Left lobe of liver (tissue), 2 donors: ENCODE results near the gene ADAM33. TPM values are rescaled to one million over a fixed set of nuclear protein-coding genes. Genes with fewer than 3 reads are reported as not detected.

ENCODE experiments used
- ATAC-seq: fragments of 200-7000 bp; cut with Tn5 transposase; one replicate; pipeline ENCODE4 v1.9.1; 2020; ENCODE audit warnings: mild to moderate bottlenecking, moderate library complexity
- DNase-seq: peaks from one replicate; pipeline ENCODE4 v3.0.0-alpha.2; 2020; ENCODE audit warnings: low spot score
- total RNA-seq: library from RNA; stranded (reverse); gene quantifications from one replicate; pipeline ENCODE4 v1.2.1, GENCODE V29; 2021
- donor health status: DM: no; HTN: no; CAD: no; lungs with moderate emphysema.
- donor health status: DM: no; HTN: yes; CAD: no.

Gene ADAM33
- total RNA-seq, 1 donor from 2014 or later, result 0.48 TPM

DNA sequence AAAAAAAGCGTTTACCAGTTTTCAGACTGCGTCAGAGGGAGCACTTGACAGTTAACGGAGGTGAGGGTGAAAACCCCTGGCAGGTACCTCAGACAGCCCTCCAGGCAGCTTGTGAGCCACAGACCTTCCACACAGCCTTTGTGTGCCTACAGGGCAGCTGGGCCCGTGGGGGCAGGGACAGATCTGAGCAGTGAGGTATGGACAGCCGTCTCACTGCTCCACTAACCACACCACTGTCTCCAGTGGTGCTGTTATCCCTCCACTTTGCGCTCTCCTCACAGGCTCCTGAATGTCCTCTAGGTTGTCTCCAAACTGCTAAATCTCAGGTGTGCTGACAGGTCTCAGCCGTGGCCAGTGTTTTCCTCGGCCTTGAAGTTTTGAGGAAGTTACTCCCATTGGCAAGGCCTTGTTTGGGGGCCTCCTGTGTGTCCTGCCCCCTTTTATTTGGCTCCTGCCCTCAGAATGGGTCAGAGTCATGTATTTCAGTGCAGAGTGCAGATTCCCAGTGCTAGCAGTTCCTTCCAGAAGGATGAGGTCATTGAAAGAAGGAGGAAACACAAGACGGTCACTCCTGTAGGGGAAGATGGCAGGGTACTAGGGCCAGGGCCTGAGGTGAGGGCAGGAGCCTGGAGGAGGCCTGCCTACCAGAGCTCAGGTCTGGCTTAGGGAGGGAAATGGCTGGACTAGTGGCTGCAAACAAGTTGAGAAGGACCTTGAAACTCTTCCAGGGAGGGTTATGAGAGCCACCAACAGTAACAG lies 30.4 kb downstream of the ADAM33 start:
- ATAC-seq, result no peak

DNA sequence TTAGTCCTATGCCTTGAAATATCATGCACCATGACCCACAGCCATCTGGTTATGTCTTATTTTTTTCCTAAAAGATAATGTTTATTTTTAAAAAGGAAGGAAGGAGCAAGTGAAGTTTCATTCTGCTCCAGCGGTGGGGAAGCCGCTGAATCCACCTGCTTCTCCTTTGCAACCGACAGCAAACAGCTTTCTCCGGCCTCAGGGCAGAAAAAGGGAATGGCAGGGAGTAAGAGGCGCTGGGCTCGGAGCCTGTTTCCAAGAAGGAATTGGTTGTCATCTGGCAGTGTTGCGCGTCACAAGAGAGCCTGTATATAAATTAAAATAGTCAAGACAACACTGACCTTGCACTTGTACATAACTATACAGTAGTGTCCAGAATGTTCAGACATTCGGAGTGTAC lies 32.9 kb downstream of the ADAM33 start:
- no peak for ATAC-seq
- DNase-seq, result no peak

More for the DNA sequence above, 30.4 kb downstream of the ADAM33 start:
- peak; percentile 28 for DNase-seq

DNA sequence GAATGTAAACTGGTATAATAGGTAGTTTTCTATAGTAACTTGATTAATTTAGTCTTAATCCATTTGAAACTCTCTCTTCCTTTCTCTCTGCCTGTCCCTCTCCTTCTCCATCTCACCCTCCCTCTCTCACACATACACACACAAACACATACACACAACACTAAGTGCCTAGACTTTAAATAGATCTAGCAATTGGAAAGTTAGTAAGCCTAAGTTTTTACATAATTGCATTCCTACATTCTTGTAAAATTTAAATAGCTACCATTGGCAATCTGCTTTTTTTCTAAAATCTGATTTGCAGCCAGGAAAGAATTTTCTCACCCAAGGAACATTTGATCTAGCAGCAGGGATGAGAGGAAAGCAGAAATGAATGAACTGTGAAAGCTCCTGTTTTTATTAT lies 34.3 kb downstream of the ADAM33 start:
- no peak for ATAC-seq
- DNase-seq, result no peak

DNA sequence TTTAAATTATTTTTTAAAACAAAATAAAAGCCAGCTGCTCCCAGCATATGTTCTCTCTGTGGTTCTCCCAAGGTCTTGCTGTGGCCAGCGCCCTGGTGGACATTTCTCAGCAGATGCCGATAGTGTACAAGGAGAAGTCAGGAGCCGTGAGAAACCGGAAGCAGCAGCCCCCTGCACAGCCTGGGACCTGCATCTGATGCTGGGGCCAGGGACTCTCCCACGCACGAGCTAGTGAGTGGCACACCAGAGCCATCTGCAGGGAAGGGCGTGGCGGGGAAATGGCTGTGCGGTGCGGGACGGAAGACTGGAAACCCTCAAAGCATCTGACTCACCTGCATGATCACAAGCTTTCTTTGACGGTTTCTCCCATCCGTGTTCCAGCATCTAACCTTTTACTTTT lies 35.2 kb downstream of the ADAM33 start:
- DNase-seq (peak; percentile 37), ATAC-seq (no peak)

DNA sequence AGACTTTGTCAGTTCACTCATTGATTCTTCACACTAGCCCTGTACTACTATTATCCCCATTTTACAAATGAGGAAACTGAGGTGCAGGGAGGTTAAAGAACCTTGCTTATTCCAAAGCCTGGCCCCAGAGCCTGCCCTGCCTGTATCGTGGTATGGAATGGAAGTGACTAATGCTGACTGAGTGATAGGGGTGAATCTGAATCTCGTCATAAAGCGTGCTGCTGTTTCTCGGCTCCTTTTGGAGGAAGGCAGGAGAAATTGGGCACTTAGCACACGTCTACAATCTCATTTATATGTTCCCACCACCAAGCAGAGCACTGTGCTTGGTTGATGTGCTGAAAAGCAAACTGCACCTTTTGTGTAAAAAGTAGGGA lies 35.8 kb downstream of the ADAM33 start:
- ATAC-seq (no peak), DNase-seq (no peak)

DNA sequence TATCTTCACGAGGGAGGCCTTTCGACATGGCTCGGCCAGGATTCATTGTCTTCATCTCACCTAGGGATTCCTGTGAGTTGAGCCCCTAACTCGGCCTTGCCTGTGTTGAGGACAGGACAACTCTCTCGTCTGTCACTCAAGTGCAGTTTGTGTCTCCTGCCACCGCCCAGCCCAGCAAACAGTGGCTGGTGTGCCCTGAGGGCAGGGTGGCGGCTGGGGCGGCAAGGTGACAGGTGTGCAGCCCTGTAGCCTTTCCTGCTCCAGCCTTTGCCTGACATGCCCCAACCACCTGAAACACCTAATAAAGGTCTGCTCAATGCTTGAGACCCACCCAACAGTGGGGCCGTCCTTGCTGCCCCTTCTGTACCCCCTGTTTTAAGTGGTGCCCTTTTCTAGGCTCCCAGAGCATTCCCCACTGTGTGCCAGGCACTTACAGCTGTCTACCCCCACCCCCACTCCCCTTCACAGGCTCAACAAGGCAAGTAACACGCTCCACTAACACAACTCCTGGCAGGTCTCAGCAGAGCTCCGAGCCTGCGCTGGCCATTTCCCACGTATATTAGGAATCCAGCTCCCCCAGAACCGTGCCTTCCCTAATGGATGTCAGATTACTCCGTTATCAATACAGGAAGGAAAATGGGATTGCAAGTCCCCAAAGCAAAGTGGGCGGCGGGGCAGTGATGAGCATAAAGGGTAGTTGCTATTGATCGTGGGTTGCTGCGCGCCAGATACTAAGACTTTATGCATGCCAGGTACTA lies 36.3 kb downstream of the ADAM33 start:
- DNase-seq (no peak), ATAC-seq (no peak)

DNA sequence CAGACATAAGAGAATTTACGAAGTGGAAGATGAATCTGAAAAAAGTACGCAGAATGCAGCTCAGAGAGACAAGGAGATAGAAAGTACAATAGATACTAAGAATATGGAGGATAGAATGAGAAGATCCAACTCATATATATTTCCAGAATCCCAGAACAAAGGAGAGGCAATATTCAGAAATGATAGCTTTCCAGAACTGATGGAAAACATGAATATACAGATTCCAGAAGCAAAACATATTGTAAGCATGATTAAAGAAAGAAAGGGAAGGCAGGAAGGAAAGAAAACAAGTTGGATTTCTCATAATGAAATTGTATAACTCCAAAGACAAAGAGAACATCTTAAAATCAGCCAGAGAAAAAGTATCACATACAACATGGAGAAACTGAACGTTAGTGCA lies 41.6 kb downstream of the ADAM33 start:
- no peak for ATAC-seq

DNA sequence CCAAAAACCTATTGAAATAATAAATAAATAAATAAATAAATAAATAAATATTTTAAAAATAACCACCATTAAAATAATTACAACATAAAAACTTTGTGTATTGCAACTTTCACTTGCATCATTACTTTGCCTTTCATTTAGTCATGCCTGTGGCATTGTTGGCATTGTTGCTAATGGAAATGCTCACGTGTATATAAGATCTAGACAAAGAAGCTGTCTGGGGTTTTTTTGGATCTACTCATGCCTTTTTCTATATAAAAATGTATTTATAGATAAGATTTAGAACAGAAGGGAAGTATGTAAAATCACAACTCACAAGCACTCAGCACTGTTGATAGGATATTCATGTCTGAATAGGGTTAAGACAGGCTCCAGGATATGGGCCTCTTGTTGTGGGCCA lies 46.5 kb downstream of the ADAM33 start:
- DNase-seq (no peak), ATAC-seq (no peak)

More for the DNA sequence above, 41.6 kb downstream of the ADAM33 start:
- no peak for DNase-seq

DNA sequence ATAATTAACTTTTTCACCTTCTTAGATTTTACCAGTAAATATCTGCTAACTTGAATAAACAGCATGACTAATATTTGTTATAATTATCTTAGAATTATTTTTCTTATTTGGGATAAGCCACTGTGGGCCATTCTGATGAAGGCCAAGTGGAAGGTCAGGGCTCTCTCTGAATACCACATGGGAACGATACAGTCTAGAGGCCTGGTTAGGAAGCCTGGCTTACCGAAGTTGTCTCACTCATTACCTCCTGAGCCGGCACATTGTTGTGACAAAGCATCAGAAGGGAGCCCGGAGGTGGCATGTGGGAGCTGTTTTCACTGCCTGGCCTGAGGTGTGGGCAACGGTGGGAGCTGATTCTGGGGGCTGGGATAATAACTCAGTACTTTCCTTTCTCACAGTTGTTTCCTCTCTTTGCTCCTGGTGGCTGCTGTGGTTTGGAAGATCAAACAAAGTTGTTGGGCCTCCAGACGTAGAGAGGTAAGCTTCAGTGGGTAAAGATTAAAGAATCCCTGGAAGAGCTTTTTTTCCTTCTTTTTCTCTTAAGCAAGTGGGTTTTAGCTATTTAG lies 47.8 kb downstream of the ADAM33 start:
- DNase-seq (no peak), ATAC-seq (no peak)

DNA sequence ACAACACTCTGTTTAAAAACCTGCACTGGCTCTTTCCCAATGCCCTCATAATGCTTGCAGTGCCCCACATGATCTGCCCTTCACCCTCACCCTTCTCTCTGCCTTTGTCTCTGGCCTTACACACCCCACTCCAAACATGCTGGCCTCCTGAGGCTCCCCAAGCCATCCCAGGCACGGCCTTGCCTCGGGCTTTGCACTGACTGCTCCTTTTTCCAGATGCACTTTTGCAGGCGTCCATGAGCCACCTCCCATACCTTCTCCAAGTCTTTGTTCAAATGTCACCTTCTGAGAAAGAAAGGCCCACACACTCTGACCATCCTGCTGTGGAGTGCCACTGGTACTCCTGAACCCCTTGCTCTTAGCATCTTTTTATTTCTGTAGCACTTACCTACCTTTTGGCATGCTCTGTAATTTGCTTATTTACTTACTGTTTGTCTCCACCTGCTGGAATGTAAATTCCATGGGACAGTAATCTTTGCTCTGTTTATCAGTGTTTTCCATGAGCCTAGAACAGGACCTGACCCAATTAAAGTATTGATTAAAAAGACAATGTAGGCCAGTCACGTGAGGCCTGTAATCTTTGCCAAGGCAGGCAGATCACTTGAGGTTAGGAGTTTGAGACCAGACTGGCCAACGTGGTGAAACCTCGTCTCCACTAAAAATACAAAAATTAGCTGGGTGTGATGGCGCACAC lies 49.4 kb downstream of the ADAM33 start:
- ATAC-seq (peak; percentile 75), DNase-seq (peak; percentile 75)

DNA sequence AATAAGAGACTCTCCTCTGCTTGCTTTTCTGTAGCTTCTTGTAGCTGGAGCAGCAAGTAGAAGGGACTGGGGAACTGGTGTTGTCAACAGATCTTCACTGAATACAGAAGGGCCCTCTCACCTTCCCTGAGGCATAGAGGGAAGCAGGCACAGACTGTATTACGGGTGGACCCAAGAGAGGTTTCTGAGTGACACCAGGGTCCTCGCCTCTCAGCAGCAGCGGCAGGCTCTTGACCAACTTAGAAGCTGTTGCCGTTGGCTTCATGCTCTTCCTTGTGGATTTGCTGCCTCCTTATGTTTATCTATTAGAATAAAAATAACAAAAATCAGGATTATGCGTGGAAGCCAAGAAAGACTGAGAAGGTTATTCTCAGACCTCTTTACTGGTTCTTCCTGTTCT lies 50.3 kb downstream of the ADAM33 start:
- no peak for ATAC-seq
- no peak for DNase-seq

DNA sequence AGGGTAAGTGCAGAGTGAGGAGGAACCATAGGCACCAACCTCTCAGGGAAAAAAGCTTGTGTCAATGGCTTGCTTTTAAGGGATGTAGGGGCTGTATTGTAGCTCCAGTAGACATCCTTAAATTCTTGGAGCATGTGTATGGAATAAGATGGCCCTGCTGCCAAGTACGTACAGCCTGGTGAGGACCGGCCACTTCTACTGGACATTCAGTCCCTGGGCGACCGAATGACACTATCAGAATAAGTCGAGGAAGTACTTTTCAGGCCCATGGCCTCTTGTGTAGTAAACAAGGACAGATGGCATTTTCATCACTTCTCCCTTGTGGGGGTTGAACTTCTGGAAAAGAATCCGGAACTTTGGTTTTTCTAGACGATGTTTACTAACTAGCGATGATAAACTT lies 51.4 kb downstream of the ADAM33 start:
- ATAC-seq (no peak), DNase-seq (no peak)

DNA sequence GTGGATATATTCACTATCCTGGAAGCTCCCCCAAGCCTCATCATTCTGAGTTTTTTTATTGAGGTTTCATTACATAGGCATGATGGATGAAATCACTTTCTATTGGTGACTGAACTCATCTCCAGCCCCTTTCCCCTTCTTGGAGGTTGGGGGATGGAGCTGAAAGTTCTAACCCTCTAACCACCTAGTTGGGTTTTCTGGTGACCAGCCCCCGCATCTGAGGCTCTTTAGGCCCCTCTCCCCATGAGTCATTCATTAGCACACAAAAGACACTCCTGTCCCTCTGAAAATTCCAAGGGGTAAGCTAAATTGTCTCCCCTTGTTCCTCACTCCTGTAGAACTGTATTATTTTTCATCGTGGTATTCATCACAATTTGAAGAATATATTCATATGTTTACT lies 51.9 kb downstream of the ADAM33 start:
- DNase-seq, result no peak
- ATAC-seq, result no peak

DNA sequence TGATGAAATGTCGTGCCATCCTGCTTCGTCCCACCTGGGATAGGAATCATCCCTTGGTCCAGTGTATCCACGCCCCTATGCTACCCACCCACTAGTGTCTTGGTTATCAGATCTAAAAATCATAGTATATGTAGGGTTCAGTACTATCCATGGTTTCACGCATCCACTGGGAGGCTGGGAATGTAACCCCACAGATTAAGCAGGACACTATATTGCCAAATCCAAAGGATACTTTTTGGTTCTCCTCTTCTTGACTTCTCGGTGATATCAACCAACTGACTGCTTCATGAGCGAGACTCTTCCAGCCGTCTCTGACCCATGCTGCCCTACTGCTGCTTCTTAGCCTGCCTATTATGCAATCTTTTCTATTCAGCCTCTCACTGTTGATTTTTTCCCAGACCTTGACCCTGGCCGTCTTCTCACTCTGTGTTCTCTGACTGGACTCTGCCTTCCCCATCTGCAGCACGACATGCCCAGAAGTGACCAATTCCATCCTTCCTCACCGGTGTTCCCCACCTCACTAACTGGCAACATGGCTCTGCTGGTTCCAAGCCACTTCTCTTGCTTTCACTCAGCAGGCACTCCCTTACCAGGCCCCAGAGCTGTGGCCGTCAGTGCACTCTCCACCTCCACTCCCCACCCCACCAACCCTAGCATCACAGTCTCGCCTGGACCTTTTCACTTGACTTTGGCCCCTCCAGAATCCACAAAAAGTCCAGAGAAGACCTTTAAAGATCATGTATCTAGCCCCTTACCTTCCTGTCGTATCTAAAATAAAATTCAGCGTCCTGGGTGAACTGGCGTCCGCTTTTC lies 53.1 kb downstream of the ADAM33 start:
- ATAC-seq (peak; percentile 74), DNase-seq (peak; percentile 75)

DNA sequence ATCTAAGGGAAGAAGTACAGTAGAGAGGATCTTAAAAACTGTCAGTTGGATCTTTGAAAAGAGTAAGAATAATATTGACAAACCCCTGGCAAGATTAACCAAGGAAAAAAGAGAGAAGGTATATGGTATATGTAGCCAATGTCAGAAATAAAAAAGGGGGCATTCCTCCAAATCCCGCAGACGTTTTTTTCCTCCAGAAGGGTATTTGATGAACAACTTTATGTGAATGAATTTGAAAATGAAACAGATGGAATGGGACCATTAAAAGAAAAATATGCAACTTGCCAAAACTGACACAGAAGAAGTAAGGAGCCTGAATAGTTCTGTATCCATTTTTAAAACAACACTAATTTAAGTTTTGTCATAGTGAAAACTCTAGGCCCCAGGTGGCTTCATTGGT lies 54.3 kb downstream of the ADAM33 start:
- DNase-seq, result no peak

DNA sequence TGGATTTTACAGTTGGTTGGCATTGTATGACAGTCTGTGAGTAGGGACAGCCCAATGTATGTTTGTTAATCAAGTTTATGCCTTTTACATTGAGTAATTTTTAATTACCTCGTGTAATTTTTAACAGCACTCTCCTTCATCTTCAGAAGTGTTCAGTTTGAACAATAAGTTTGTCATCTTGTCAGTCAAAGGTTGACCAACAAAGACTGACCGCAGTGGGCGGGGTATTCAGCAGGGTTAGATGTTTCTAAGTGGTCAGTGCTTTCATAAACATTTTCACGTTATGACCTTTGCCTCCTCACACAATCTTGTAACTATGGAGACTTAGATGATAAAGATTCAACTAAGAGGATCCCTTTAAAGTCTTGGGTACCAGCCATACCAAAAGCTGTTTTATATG lies 59.4 kb downstream of the ADAM33 start:
- no peak for ATAC-seq
- no peak for DNase-seq

More for the DNA sequence above, 54.3 kb downstream of the ADAM33 start:
- ATAC-seq, result no peak

DNA sequence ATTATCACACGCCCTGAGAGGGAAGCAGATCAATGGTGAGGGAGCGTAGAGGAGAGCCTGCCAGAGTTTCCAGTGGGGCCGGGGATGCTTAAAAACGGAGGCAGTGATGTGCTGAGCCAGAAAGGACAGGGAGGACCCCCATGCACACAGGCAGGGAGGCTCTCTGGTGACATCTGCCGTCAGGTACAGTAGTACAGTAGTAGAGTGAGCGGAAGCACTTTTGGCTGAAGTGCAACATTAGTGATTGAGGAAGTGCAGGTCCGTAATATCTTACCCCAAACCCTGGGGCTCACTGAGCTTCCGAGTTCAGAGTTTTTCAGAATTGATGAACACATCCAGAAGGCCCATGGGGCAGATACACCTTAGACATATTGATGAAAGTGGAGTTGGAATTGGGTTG lies 60.7 kb downstream of the ADAM33 start:
- DNase-seq (no peak), ATAC-seq (no peak)
